Adrenal gland (tissue), 12 donors: ENCODE results near the gene HSD17B7. TPM values are rescaled to one million over a fixed set of nuclear protein-coding genes. Genes with fewer than 3 reads are reported as not detected.

Source experiments
- DNase-seq, 7 donors: peaks; one replicate each; pipeline ENCODE4 v3.0.0-alpha.2; 2019 to 2020
- H3K27ac ChIP-seq, 5 donors: fragments of 200-600 bp; sonication (generic) in 4 of 5; 1 replicate in 3 of 5; 2 replicates in 2 of 5; pipeline versions ENCODE4 v1.5.1 to v1.8.0; 2016 to 2020; ENCODE audit warnings: mild to moderate bottlenecking in 1 of 5
- H3K27me3 ChIP-seq: fragments of 200-600 bp; 2 replicates; pipeline ENCODE4 v1.8.0; 2021
- H3K36me3 ChIP-seq, 2 donors: fragments of 200-600 bp; replicated peaks in 1 of 2; 1 replicate in 1 of 2; 2 replicates in 1 of 2; pipeline versions ENCODE4 v1.5.1 to v1.8.0; 2018 to 2022
- H3K4me1 ChIP-seq, 2 donors: fragments of 200-600 bp; replicated peaks in 1 of 2; 1 replicate in 1 of 2; 2 replicates in 1 of 2; pipeline versions ENCODE4 v1.5.1 to v1.8.0; 2018 to 2021
- H3K4me3 ChIP-seq, 4 donors: fragments of 200-600 bp; sonication (generic) in 3 of 4; one replicate each; pipeline ENCODE4 v1.5.1; 2016 to 2018
- H3K9me3 ChIP-seq, 3 donors: fragments of 200-600 bp; sonication (generic) in 1 of 3; replicated peaks in 1 of 3; 1 replicate in 2 of 3; 2 replicates in 1 of 3; pipeline versions ENCODE4 v1.5.1 to v1.8.0; 2016 to 2021
- CTCF ChIP-seq, 6 experiments: fragments of 450-650 bp in 4 of 6; fragments of 200-600 bp in 2 of 6; sonication (generic) in 1 of 6; IDR thresholded peaks; 1 replicate in 5 of 6; 2 replicates in 1 of 6; pipeline versions ENCODE4 v1.5.1 to v1.8.0; 2016 to 2021; ENCODE audit warnings: antibody characterized with exemption in 6 of 6, mild to moderate bottlenecking in 2 of 6, moderate library complexity in 1 of 6
- POLR2A ChIP-seq, 2 donors: fragments of 450-650 bp; IDR thresholded peaks; one replicate each; pipeline ENCODE4 v1.6.1; 2017; ENCODE audit warnings: antibody characterized with exemption in 2 of 2, mild to moderate bottlenecking in 2 of 2, moderate library complexity in 1 of 2
- WGBS, 4 donors: extraction: QIAGEN DNeasy Blood & Tissue Kit in 2 of 4; methylation state at CpG; one replicate each; pipeline versions ENCODE4 v1.1.5 to v1.1.7; 2013 to 2017; 5-methylcytosine and 5-hydroxymethylcytosine counted together
- intact Hi-C, 2 donors: fragments of 100-400 bp; cut with DNase I; formaldehyde crosslinking; loops; one replicate each; pipeline versions ENCODE4 v1.14.1 to v1.15.0; 2022 to 2023
- polyA plus RNA-seq, 3 donors: library from polyadenylated mRNA; stranded (reverse); fragments of 200-250 nt in 2 of 3; fragments of 350-450 nt in 1 of 3; fragmentation: Illumina TruSeq in 1 of 3; extraction: RNeasy Lipid Tissue Mini Kit (QIAGEN cat#74804) in 1 of 3; gene quantifications; one replicate each; pipeline ENCODE4 v1.2.3, GENCODE V29; 2013 to 2014
- total RNA-seq, 9 donors: library from RNA; depleted of rRNA in 4 of 9; stranded (reverse); fragments of >200 nt in 4 of 9; fragments of 120-200 nt in 1 of 9; fragmentation: NEBNext Ultra II Directional in 1 of 9; extraction: Animal tissue kit (Norgen Biotek cat#: 25700) in 1 of 9; gene quantifications; one replicate each; pipeline versions ENCODE4 v1.1.0 to v1.2.4, GENCODE V29; 2013 to 2023
- donor health status: healthy with polysubstance abuse.
- donor health status: Bipolar disorder and iron deficiency.
- donor health status: DM: yes; HTN: yes; CAD: no.
- donor health status: DM: no; HTN: no; CAD: no.
- donor health status: DM: no; HTN: no; CAD: no.
- donor health status: DM: yes; HTN: yes; CAD: no.

Gene HSD17B7
- total and polyA plus RNA-seq, 12 donors, result 17.7 to 133 (median 39.8) TPM

- DNase-seq, result no peak
- no peak overlapping the region for H3K4me3 ChIP-seq
- WGBS, 4 donors, result 19 to 30% (median 23%) methylated on average over 1 of the region's 1 CpG
- H3K27ac ChIP-seq, result peak overlapping the region in 4 of 5 donors; percentile 7 to 32 (median 20)
- peaks cover 7 to 11% of the 10 kb centered on the region in 2 donors for H3K4me1 ChIP-seq
- no peaks in the 10 kb centered on the region for H3K9me3 ChIP-seq
- H3K27me3 ChIP-seq, result no peaks in the 10 kb centered on the region
- no peak for TF ChIP-seq CTCF (IDR thresholded peaks at IDR 0.05)
- TF ChIP-seq POLR2A (IDR thresholded peaks at IDR 0.05), result no peak
- intact Hi-C loops, result no loop called here
- peaks cover 0 to 51% of the 10 kb centered on the region in 2 donors for H3K36me3 ChIP-seq
Observed at GRCh38 chr1:162757476-162757875, 33.0 kb upstream of the HSD17B7 start.

GRCh38 chr1:162765788-162766187, 24.7 kb upstream of the HSD17B7 start:
- Histone ChIP-seq H3K27me3 (no peaks in the 10 kb centered on the region), H3K27ac (no peak overlapping the region), H3K4me1 (no peaks in the 10 kb centered on the region), H3K9me3 (no peaks in the 10 kb centered on the region), H3K4me3 (no peak overlapping the region), H3K36me3 (peaks cover 0 to 38% of the 10 kb centered on the region in 2 donors)
- 77 to 87% (median 86%) methylated on average over 1 of the region's 1 CpG for WGBS, 4 donors
- intact Hi-C loops, result no loop called here
- DNase-seq, result no peak
- TF ChIP-seq CTCF (IDR thresholded peaks at IDR 0.05) (no peak), POLR2A (IDR thresholded peaks at IDR 0.05) (no peak)

- H3K36me3 ChIP-seq, result peaks cover 0 to 52% of the 10 kb centered on the region in 2 donors
- no peak overlapping the region for H3K27ac ChIP-seq
- H3K4me3 ChIP-seq, result no peak overlapping the region
- no peaks in the 10 kb centered on the region for H3K27me3 ChIP-seq
- no peaks in the 10 kb centered on the region for H3K9me3 ChIP-seq
- intact Hi-C loops, result no loop called here
- no peaks in the 10 kb centered on the region for H3K4me1 ChIP-seq
- DNase-seq, result no peak
- 82 to 94% (median 92%) methylated on average over 4 of the region's 4 CpGs for WGBS, 4 donors
- TF ChIP-seq POLR2A (IDR thresholded peaks at IDR 0.05), result no peak
- TF ChIP-seq CTCF (IDR thresholded peaks at IDR 0.05), result peak in 1 of 6 experiments; percentile 9
Observed at GRCh38 chr1:162772571-162773154, 17.8 kb upstream of the HSD17B7 start.

DNA sequence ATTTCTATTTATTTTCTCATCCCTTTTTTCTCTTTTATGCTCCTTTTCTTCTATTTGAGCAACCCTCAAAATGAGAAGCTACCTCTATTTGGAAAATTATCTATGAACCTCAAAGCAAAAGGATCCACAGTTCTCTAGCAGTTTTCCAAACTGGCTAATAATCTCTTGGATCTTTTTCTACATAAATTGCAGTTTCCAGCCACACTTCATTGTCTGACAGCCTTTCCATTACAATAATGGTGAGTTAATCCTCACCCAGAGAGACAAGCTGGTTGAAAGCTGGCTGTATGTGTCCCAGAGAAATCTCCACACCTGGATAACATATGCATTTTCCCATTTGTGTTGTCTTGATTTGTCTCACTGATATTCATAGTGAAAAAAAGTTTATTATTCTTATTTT, 16.5 kb upstream of the HSD17B7 start:
- intact Hi-C loops, result no loop called here
- no peak overlapping the region for H3K4me3 ChIP-seq
- H3K9me3 ChIP-seq, result no peaks in the 10 kb centered on the region
- H3K36me3 ChIP-seq, result peaks cover 0 to 47% of the 10 kb centered on the region in 2 donors
- no peaks in the 10 kb centered on the region for H3K4me1 ChIP-seq
- no peak for DNase-seq
- TF ChIP-seq POLR2A (IDR thresholded peaks at IDR 0.05) (no peak), CTCF (IDR thresholded peaks at IDR 0.05) (no peak)
- H3K27ac ChIP-seq, result no peak overlapping the region
- no peaks in the 10 kb centered on the region for H3K27me3 ChIP-seq
